ENCODE data around the gene PTPN4.

GRCh38 chr2:119864318-119864717, 104.6 kb downstream of the PTPN4 start:
- TF ChIP-seq CTCF (conservative IDR thresholded peaks at IDR 0.05; ENCODE audit: low read length) (no peak), EZH2phosphoT487 (IDR thresholded peaks at IDR 0.05; ENCODE audit: borderline replicate concordance) (no peak)

Data from Loucy (cell line).